Stimulated activated CD8-positive, alpha-beta memory T cell treated with anti-CD3 and anti-CD28 coated beads, Interleukin-4, amount 100 ng/mL, for 24 hours (primary cell): ENCODE results near the gene KDELR3.

Experiments
- DNase-seq: peaks from one replicate; pipeline ENCODE4 v3.0.0-alpha.2; 2020; ENCODE audit warnings: low read depth

KDELR3 gene

DNA sequence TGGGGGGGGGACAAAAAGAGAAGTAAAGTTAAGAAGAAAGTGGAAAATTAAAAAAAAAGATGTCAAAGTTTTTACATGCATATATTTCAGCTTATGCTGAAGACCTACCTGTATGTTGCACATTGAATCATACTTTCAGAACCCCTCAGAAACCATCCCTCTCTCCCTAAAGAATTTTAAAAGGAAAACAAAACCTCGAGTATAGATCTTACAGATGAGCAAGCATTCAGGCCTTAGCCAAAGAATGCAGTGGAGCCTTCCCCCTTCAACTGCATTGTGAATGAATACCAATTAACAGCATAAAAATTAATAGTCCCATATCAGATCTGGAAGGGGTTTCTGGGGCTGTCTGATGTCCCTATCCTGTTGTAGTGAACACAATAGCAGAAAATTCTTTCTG is 16.3 kb downstream of the KDELR3 start:
- DNase-seq: no peak

DNA sequence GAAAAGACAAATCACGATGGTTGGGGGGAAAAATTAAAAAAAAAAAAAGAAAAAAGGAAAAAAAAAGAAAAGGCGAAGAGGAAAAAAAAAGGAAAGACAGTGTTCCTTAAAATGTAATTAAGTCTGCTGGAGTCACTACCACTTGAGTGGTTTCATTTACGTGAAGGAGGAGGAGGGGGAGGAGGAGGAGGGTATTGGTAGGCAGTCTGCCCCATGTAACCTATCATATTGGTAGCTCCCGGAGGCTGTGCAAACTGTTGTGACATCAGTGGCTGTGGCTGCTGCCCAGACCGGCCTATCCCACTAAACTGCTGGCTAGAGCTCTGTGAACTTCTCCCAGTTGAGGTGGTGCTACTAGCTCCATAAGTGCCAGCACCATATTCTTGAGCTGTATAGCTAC is 17.9 kb downstream of the KDELR3 start:
- no peak for DNase-seq

DNA sequence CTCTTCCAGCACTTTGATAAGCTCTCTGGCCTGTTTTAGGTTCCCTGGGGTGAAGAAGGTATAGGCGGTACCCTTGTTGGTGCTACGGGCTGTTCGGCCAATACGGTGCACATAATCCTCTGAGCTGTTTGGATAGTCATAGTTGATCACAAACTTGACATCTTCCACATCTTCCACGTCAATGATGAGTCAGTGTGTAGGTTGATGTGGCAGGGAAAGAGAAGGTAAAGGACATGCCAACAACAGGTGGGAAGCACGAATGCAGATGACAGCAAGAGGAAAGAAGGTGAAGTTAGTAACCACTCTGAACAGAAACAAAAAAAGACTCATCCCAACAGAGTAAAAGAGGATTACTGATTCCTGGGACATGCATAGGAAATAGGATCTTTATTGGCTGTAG is 20.1 kb downstream of the KDELR3 start:
- no peak for DNase-seq

DNA sequence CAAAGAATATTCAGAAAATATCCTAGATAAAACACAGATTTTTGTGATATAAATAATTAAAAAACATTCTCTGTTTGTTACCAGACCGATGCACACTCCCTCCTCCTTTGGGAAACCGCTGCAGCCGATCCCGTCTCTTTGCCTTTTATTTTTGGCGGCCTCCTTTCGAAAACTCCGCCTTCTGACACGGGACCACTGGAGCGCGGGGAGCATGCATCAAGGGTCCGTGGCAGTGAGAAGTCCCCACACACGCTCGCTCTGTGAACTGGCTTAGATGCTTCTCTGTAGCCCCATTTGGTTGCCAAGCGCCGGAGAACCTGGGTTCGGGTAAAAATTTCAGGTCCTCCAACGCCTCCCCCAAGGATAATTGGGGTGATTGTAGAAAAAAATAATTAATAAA is 21.2 kb downstream of the KDELR3 start:
- DNase-seq: no peak

DNA sequence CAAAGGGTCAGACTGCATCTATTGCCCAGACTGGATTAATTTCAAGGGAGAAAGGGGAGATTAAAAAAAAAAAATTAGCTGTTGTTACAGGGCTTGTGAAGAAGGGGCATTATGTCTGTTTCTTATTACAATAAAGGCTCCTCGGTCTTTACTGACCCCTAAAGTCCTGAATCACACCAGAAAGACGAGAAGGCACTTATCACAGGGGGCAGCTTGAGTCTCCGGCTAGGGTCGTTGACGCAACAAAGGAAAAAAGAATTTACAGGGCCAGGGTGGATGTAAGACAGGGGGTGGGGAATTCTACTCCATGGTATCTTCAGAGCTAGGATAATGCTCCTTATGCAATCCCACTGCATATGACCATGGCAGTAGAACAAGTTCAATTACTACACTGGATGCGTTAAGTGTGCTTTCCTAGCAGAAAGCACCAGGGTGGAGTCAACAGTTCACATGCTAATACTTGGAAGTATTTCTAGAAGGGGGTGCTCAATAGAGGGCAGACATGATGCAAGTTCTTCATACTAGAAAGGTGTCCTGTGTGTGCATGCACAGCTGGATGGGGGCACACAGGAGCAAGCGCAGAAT is 21.8 kb downstream of the KDELR3 start:
- no peak for DNase-seq

DNA sequence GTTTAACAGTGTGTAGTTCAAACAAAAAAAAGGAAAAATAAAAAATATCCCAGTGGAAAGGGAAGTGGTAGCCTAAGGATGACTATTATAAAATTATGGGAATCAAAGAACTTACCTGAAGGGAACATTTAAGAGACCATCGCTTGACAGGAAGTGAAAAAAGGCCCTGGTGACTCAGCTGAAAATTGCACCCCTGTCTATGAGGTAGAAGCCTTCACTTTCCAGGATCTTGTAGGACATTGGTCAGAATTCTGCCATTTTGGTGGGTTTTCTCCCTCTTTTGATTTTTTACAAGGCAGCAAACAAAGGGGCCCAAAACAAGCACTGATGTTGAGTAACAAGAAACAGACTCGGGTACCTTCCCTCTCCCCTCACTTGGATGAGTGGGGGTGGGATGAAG is 22.6 kb downstream of the KDELR3 start:
- no peak for DNase-seq

DNA sequence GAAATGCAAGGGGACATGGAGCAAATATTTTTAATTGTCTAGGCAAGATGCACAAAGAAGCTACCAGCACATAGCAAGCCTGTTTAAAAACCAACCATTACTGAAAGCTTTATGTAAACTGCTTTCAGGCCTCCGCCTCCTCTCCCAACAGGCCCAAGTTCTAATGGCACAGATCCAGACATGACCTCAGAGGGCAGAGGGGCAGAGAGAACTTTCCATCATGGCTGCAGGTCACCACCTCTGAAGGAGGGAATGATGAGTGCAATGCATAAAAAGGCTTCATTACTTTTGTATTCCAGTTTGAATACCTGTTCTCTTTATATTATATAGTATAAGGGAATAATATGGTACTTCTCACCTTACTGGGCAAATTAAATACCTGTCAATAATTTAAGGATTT is 23.0 kb downstream of the KDELR3 start:
- DNase-seq: no peak

DNA sequence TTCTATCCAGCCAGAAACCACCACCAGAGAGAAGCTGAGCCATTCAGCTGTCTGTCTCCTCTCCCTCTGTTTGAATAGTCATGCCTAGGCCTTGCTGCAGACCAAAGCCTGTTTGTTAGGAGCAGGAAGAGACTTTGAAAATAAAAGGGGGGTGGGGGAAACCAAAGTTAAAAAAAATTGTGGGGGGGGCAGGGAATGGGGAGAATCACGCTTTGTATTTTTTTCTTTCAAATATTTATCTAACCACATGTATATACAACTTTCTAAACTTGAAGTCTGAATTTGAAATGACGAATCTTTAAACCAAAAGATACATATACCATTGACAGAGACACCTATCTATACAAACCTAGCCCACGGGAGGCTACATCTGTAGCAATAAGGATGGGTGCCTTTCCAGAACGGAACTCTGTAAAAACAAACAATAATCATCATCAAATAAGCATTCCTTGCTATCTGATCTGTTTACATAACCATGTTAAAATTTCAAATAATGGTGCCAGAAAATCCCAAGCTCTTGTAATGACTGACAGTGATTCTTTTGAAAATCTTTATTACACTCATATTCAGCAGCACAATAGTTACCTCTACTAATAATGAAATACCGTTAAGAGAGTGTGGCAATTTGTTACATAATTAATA is 23.9 kb downstream of the KDELR3 start:
- DNase-seq: no peak

DNA sequence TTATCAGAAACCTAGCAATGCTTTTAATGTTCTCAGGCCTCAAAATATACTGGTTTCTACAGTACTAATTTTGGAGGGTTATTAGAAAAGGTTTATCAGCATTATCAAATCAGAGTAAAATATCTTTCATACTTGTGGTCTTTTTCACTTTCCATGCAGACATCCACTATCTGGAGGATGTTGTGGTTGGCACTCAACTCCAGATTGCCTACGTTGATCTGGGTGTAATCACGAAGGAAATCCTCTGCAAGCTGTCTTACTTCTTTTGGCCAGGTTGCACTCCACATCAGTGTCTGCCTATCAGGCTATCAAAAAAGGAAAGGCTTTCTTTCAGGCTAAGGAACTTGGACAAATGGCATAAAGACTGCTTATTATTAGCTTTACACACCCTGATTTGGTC is 26.6 kb downstream of the KDELR3 start:
- no peak for DNase-seq

DNA sequence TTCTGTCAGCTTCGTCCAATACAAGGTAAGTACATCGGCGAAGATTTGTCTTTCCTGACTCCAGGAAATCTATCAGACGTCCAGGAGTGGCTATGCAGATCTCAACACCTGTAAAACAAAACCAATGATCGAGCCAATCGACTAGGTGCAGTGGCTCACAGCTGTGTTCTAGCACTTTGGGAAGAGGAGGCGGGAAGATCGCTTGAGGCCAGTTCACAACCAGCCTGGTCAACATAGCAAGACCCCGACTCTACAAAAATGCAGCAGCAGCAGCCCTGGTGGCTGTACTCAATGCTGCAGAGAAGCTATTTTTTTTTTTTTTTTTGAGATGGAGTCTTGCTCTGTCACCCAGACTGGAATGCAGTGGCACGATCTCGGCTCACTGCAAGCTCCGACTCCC is 27.0 kb downstream of the KDELR3 start:
- no peak for DNase-seq

DNA sequence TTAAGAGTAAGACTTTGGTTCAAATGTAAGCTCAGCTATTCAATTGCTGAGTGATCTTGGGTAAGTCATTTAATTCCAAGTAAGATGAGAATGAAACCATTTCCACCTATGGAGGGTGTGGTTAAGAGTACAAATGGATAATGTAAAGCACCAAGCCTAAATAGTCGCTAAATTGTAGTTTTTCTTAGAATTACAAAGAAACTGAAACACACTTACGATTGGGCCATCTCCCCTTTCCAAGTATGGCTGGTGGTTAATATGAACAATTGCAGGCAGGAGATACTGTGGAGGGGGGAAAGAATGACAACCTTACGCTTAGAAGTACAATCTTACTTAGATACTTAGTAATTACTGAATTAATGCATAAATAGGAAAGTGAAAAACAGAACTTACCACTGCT is 30.0 kb downstream of the KDELR3 start:
- no peak for DNase-seq

DNA sequence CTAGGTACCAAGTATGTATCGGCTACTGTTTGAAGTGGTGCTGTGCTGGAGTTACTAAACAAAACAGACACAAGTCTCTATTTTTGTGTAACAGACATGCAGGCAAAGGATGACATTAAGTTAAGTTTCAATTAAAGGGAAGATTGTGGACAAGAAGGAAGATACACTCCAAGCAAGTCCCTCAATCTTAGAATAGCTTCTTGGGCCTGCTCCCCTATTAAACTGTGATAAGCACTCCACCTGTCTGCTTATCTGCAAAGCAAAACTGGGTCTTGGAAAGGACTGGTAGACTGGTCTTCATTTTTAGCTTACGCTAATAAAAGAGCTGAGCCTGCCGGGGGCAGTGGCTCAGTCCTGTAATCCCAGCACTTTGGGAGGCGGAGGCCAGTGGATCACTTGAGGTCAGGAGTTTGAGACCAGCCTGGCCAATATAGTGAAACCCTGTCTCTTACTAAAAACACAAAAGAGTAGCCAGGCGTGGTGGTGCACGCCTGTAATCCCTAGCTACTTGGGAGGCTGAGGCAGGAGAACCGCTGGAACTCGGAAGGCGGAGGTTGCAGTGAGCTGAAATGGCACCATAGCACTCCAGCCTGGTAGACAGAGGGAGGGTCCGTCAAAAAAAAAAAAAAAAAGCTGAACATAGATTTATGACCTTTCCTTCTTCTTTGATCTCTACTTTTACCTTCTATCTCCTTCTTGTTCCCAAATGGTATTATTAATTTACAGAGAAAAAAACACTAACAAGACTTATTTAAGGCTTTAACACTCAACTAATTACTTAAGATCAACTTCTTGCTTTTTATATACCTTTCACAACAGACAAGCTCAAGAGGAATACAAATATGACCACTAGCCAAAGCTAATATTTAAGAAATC is 34.1 kb downstream of the KDELR3 start:
- no peak for DNase-seq

DNA sequence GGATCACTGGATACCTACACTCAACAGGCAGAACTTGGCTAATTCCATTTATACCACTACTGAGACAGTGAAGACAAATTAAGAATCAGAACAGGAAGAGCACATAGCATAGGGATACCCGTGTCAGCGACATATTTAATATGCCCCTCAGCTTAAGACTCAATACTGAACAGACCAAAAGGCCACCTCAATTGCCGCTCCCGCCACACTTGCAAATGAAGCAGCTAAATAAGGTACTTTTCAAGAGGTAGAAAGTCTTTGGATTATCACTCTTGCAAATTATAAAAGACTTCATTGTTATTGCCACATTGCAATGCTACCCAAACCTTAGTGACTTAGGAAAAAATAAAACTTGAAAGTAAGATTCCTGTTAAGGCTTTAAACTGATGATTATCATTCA is 35.1 kb downstream of the KDELR3 start:
- DNase-seq: no peak

DNA sequence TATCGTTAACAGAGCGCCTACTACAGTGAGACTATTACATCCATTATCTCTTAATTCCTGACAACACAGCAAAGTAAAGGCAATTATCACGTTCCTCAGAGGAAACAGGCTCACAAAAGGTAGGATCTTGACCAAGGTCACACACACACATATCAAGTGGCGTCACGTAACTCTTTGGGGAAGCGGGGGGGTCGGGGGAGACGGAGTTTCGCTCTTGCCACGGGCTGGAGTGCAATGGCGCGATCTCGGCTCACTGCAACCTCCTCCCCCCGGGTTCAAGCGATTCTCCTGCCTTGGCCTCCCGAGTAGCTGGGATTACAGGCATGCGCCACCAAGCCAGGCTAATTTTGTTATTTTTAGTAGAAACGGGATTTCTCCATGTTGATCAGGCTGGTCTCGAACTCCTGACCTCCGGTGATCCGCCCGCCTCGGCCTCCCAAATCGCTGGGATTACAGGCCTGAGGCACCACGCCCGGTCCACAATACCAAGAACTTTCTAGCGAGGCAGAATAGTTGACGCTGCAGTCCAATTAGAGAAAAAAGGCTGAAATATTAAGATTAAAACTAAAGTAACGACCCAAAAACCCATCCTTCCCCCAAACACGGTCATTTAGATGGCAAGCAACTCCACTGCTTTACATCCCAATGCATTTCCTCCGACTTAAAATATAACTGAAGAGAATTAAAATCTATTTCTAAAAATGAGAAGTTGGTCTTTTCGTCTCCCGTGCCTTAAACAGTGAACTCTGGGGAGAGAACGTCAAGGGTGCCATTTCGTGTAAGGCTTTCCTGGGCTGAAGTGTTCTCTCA is 37.0 kb downstream of the KDELR3 start:
- peak; percentile 45 for DNase-seq

DNA sequence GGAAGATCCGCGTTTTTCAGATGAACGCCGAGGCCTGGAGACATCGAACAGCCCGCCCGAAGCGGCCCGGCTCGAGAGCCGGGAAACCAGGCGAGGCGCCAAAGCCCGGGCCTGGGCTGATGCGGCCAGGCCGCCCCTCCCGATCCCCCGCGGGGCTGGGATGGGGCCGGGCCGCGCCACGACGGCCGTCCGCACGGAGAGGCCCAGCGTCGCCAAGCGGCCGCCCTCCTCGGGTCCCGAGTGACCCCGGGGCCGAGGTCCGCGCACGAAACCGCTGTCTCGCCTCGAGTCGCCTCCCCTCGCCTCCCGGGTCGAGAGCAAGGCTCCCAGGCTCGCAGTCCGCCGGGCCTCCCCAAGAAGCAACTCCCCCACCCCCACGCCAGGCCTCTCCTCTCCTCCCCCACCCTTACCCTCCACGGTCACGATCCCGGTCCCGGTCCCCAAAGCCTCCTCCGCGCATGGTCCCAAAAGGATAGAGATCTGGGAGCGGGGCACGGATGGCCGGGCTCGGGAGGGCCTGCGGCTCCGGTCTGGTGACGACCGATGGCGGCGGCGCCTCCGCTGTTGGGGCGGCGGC is 37.7 kb downstream of the KDELR3 start:
- peak; percentile 41 for DNase-seq

DNA sequence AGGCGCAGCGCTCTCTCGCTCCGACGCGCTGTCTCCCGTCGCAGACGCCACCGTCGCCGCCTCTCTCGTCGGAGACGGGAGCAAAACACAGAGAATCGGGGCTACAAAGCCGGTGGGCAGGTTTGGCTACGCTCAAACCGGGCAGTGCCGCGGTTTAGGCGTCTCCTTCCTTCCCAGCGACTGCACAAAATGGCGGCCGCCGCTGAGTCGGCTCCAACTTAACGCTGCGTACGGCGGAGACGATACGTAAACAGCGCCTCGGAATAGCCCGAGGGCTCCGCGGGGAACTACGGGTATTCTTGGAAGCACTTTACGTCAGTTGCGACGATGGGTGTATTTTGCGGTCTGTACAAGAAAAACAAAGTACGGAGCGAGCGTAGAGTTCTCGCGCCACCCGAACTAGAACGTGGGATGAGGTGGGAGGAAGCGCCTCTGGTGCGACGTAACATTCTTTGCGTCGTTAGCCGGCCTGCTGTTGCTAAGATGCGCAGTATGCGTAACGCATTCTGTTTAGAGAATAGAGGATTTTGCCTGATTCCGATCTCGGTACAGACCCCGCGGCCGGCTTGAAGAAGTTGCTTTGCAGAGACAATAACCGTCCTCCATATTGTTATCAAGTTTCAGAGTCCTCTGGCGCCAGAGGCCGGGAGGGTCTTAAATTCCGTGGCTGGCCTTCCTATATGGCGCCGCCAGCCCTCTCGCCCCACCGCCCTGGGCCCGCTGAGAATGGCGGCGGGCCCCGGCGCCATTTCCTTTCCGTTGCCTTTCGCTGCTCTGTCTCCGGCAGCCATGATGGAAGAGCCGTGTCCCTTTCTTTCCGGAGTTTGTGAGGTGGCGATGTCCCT is 38.4 kb downstream of the KDELR3 start, which contains the start of gene DDX17:
Gene DDX17, minus strand, starts transcription at position 194 of the 845 bp plus-strand sequence.
- DNase-seq: peak; percentile 86

DNA sequence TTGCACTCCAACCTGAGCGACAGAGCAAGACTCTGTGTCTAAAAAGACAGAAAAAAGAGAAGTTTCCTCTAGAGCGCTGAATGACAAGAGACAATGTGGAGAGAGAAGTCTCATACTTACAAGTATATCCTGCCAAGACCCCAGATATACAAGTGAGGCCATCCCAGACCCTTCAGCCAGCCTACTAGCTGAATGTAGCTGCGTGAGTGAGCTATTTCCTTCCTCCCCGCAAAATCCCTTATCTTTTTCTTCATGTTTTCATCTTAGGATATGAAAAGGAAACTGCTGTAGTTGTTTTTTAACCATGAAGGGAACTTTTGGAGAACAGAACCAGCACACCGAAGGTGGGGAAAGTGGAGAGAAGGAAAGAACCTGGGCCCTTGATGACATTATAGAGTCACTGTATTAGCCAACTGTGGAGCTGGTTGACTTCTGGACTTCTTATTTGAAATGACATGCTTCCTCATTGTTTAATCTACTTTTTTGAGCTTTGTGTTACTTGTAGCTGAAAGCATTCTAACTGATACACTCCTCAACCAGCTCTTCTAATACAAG is 42.6 kb downstream of the KDELR3 start:
- no peak for DNase-seq

DNA sequence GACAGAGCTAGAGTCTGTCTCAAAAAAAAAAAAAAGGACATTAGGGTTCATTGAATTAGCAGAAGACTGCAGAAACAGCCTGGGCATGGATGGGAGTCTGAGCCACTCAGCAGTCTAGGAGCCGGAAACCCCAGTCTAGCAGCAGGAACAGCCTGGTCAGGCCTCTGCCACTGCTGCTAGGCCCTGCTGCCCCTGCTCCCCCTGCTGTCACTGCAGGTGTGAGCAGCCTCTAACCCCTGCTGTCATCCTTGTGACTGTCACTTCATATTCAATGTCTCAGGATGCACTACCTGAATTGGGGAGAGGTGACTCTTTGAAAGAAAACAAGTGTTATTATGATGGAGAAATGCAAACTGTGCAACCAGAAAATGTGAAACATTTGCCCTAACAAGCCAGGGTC is 45.2 kb downstream of the KDELR3 start:
- no peak for DNase-seq

DNA sequence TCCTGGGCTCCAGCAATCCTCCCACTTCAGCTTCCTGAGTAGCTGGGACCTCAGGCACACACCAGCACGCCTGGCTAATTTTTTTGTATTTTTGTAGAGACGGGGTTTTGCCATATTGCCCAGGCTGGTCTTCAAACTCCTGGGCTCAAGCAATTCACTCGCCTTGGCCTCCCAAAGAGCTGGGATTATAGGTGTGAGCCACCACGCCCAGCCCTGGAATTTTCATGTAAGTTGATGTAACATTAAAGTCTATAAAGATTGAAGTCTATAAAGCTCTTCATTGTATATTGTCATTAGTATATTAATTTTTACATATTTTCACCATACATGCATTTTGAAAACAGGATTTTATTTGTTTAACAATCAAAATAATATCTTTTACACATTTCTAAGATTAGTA is 50.7 kb downstream of the KDELR3 start:
- DNase-seq: no peak

DNA sequence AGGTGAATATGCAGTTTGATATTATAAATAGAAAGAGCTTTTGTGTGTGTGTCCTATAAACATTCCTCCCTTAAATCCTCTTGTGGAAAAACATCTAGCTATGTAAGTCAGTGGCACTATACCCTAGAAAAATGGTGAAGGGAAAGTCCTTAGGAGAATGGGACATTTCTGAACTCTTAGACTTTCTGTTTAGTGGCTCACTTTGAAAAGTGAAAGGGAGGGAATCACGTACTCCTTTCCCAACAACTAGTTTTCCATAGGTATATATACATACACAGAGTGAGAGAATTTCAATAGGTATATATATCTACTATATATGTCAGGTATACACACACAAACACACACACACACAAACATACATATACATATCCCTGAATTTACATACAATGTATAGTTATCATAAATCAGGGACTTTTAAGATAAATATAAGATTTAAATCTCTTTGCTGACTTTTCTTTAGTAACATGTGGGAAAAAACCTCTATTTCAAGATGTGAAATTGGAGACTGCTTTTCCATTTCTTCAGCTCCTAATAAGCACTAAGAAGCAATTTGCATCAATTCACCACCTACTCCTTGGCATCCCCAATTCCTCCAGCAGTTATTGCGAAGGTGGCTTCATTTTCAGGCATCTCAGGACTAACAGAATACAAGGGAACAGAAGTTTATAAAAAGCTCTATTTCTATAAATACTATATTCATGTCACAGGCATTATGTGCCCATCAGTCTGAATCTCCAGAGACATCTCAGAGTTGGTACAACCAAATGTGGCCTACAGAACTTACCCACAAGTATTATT is 51.8 kb downstream of the KDELR3 start:
- no peak for DNase-seq
